Astrocyte (in vitro differentiated cells and primary cell): ENCODE measurements around the gene ZNF480. TPM values are rescaled to one million over a fixed set of nuclear protein-coding genes. Genes with fewer than 3 reads are reported as not detected.

Experiments
- DNase-seq: peaks from one replicate; pipeline ENCODE4 v3.0.0-alpha.2; 2010; ENCODE audit warnings: low read depth
- FAIRE-seq: peaks from 2 replicates; lab custom pipeline; 2011; peaks lifted over from hg19 to GRCh38; lab: Jason Lieb, UNC
- H2AFZ ChIP-seq: 2 replicates; pipeline ENCODE4 v1.6.0; 2012; ENCODE audit warnings: low read depth, low read length, inconsistent platforms
- H3K27ac ChIP-seq: 2 replicates; pipeline ENCODE4 v1.5.1; 2011; ENCODE audit warnings: low read depth, low read length, inconsistent platforms
- H3K27me3 ChIP-seq: 2 replicates; pipeline ENCODE4 v1.6.0; 2011; ENCODE audit warnings: low read length, inconsistent platforms; ENCODE audit not compliant: insufficient read depth
- H3K36me3 ChIP-seq: 2 replicates; pipeline ENCODE4 v1.5.1; 2011; ENCODE audit warnings: low read length, inconsistent platforms; ENCODE audit not compliant: insufficient read depth
- H3K4me1 ChIP-seq: 2 replicates; pipeline ENCODE4 v1.5.1; 2011; ENCODE audit warnings: low read length, inconsistent platforms; ENCODE audit not compliant: insufficient read depth
- H3K4me2 ChIP-seq: 2 replicates; pipeline ENCODE4 v1.6.0; 2012; ENCODE audit warnings: low read length, inconsistent platforms
- H3K4me3 ChIP-seq: 2 replicates; pipeline ENCODE4 v1.5.1; 2011; ENCODE audit warnings: low read depth, mild to moderate bottlenecking, low read length, inconsistent platforms; ENCODE audit not compliant: insufficient read depth
- H3K79me2 ChIP-seq: 2 replicates; pipeline ENCODE4 v1.6.0; 2012; ENCODE audit warnings: mild to moderate bottlenecking, low read length, inconsistent platforms; ENCODE audit not compliant: insufficient read depth
- H3K9ac ChIP-seq: 2 replicates; pipeline ENCODE4 v1.6.0; 2012; ENCODE audit warnings: mild to moderate bottlenecking, low read length, inconsistent platforms
- H3K9me3 ChIP-seq: 2 replicates; pipeline ENCODE4 v1.5.1; 2012; ENCODE audit warnings: low read depth, mild to moderate bottlenecking, low read length, inconsistent platforms; ENCODE audit not compliant: insufficient read depth
- H4K20me1 ChIP-seq: 2 replicates; pipeline ENCODE4 v1.6.0; 2012; ENCODE audit warnings: low read length, inconsistent platforms; ENCODE audit not compliant: insufficient read depth
- H3K27ac Mint-ChIP-seq: one replicate; pipeline ENCODE4 v1.8.0; 2021; ENCODE audit warnings: mild to moderate bottlenecking, mixed read lengths; ENCODE audit not compliant: unreplicated experiment
- H3K27me3 Mint-ChIP-seq: one replicate; pipeline ENCODE4 v1.8.0; 2021; ENCODE audit warnings: low read depth, mixed read lengths; ENCODE audit not compliant: unreplicated experiment
- H3K36me3 Mint-ChIP-seq: one replicate; pipeline ENCODE4 v1.8.0; 2021; ENCODE audit warnings: low read depth, mixed read lengths; ENCODE audit not compliant: unreplicated experiment
- H3K4me1 Mint-ChIP-seq: one replicate; pipeline ENCODE4 v1.8.0; 2021; ENCODE audit warnings: low read depth, mixed read lengths; ENCODE audit not compliant: unreplicated experiment
- H3K4me3 Mint-ChIP-seq: one replicate; pipeline ENCODE4 v1.8.0; 2021; ENCODE audit warnings: mild to moderate bottlenecking, moderate library complexity, mixed read lengths; ENCODE audit not compliant: unreplicated experiment
- H3K9me3 Mint-ChIP-seq: one replicate; pipeline ENCODE4 v1.8.0; 2021; ENCODE audit warnings: mild to moderate bottlenecking, mixed read lengths; ENCODE audit not compliant: unreplicated experiment
- EZH2 ChIP-seq: IDR thresholded peaks from 2 replicates; pipeline ENCODE4 v1.6.1; 2012; ENCODE audit warnings: mild to moderate bottlenecking, low read length, inconsistent platforms; ENCODE audit not compliant: insufficient read depth
- total RNA-seq: library from RNA; stranded (reverse); gene quantifications from 2 replicates; pipeline ENCODE4 v1.2.1, GENCODE V29; 2021
- TF ChIP-seq, protein P1 (sequence below): IDR thresholded peaks from 2 replicates; pipeline ENCODE4 v1.5.1; 2011; ENCODE audit warnings: low read depth, mild to moderate bottlenecking, inconsistent platforms, low read length, moderate library complexity; ENCODE audit not compliant: insufficient read depth

The ZNF480 gene
- total RNA-seq, 1 donor from 2014 or later: 12.6 TPM

DNA sequence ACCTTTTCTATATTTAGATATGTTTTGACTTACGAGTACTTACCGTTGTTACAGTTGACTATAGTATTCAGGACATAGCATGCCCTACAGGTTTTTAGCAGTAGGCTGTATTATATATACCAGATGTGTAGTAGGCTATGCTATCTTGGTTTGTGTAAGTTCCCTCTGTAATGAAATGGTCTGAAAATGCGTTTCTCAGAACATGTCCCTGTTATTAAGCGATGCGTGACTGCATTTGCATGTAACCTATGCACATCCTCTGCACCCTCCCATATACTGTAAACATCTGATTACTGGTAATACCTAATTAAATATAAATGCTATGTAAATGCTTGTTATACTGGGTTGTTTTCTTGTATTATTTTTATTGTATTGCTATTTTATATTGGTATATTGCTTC lies 21.0 kb upstream of the ZNF480 start:
- Mint-ChIP-seq H3K9me3 (peaks cover 12% of the 10 kb centered on the region), H3K27ac (no peak overlapping the region)

DNA sequence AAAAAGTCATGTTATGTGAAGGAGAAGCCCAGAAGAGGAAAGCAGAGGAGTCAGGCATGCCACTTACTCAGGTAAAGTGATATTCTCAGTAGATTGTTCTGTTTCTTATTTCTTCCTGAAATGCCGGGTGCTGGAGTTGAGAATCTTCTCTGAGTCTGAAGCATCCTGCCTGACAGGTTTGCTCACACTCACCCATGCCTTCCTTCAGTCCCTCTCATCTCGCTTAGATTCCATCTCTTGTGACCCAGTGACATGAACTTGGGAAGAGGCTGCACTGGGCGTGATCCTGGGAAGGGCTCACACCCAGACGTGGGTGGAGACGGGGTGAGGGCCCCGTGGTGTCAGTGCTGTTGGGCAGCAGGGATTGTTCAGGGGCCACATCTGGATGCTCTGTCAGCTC lies 19.5 kb upstream of the ZNF480 start:
- no peak for DNase-seq
- no peaks in the 10 kb centered on the region for H3K27me3 Mint-ChIP-seq
- H3K36me3 ChIP-seq: no peaks in the 10 kb centered on the region
- peaks cover 38% of the 10 kb centered on the region for H4K20me1 ChIP-seq
- H3K4me1 Mint-ChIP-seq: peaks cover 5% of the 10 kb centered on the region
- peaks cover 32% of the 10 kb centered on the region for H3K36me3 Mint-ChIP-seq
- H3K9me3 ChIP-seq: peaks cover 5% of the 10 kb centered on the region
- H2AFZ ChIP-seq: no peak overlapping the region
- no peak for TF ChIP-seq EZH2
- H3K9ac ChIP-seq: no peak overlapping the region
- no peak overlapping the region for H3K4me2 ChIP-seq
- H3K27ac ChIP-seq: no peak overlapping the region
- peaks cover 94% of the 10 kb centered on the region for H3K79me2 ChIP-seq
- H3K4me1 ChIP-seq: no peaks in the 10 kb centered on the region
- no peak overlapping the region for H3K4me3 Mint-ChIP-seq
- peaks cover 9% of the 10 kb centered on the region for H3K9me3 Mint-ChIP-seq
- H3K4me3 ChIP-seq: no peak overlapping the region
- no peaks in the 10 kb centered on the region for H3K27me3 ChIP-seq
- FAIRE-seq: no peak
- H3K27ac Mint-ChIP-seq: no peak overlapping the region

More for the DNA sequence above, 21.0 kb upstream of the ZNF480 start:
- FAIRE-seq (no peak), DNase-seq (no peak)
- no peak overlapping the region for H3K9ac ChIP-seq
- Mint-ChIP-seq H3K4me1 (peaks cover 11% of the 10 kb centered on the region), H3K4me3 (no peak overlapping the region), H3K27me3 (no peaks in the 10 kb centered on the region), H3K36me3 (peaks cover 31% of the 10 kb centered on the region)
- no peaks in the 10 kb centered on the region for H3K4me1 ChIP-seq
- TF ChIP-seq EZH2: no peak
- TF ChIP-seq, protein P1, sequence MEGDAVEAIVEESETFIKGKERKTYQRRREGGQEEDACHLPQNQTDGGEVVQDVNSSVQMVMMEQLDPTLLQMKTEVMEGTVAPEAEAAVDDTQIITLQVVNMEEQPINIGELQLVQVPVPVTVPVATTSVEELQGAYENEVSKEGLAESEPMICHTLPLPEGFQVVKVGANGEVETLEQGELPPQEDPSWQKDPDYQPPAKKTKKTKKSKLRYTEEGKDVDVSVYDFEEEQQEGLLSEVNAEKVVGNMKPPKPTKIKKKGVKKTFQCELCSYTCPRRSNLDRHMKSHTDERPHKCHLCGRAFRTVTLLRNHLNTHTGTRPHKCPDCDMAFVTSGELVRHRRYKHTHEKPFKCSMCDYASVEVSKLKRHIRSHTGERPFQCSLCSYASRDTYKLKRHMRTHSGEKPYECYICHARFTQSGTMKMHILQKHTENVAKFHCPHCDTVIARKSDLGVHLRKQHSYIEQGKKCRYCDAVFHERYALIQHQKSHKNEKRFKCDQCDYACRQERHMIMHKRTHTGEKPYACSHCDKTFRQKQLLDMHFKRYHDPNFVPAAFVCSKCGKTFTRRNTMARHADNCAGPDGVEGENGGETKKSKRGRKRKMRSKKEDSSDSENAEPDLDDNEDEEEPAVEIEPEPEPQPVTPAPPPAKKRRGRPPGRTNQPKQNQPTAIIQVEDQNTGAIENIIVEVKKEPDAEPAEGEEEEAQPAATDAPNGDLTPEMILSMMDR: no peak
- H3K79me2 ChIP-seq: peaks cover 97% of the 10 kb centered on the region
- H3K27me3 ChIP-seq: no peaks in the 10 kb centered on the region
- H3K4me3 ChIP-seq: no peak overlapping the region
- no peak overlapping the region for H2AFZ ChIP-seq
- no peak overlapping the region for H3K4me2 ChIP-seq
- H3K36me3 ChIP-seq: no peaks in the 10 kb centered on the region
- no peak overlapping the region for H3K27ac ChIP-seq
- H4K20me1 ChIP-seq: peaks cover 37% of the 10 kb centered on the region
- H3K9me3 ChIP-seq: peaks cover 5% of the 10 kb centered on the region

DNA sequence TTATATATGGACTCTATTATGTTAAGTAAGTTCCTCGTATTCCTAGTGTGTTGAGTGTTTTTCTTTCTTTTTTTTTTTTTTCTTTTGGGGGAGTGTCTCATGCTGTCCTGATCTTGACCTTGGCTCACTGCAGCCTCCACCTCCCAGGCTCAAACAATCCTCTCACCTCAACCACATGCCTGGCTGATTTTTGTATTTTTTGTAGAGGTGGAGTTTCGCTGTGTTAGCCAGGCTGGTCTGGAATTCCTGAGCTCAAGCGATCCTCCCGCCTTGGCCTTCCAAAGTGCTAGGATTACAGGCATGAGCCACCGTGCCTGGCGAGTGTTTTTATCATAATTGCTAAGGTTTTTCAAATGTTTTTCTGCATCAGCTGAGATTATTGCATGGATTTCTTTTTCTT lies 10.7 kb upstream of the ZNF480 start:
- FAIRE-seq: no peak
- TF ChIP-seq, protein P1: no peak
- TF ChIP-seq EZH2: no peak
- no peaks in the 10 kb centered on the region for H3K4me1 Mint-ChIP-seq
- peaks cover 48% of the 10 kb centered on the region for H3K36me3 Mint-ChIP-seq
- no peak overlapping the region for H3K27ac Mint-ChIP-seq
- Histone ChIP-seq H3K36me3 (peaks cover 32% of the 10 kb centered on the region), H3K9me3 (peaks cover 4% of the 10 kb centered on the region), H3K4me1 (no peaks in the 10 kb centered on the region), H3K79me2 (peaks cover 10% of the 10 kb centered on the region), H3K9ac (no peak overlapping the region), H3K27me3 (no peaks in the 10 kb centered on the region), H4K20me1 (peaks cover 8% of the 10 kb centered on the region), H3K4me2 (no peak overlapping the region), H3K27ac (no peak overlapping the region), H2AFZ (no peak overlapping the region), H3K4me3 (no peak overlapping the region)
- DNase-seq: no peak
- peaks cover 10% of the 10 kb centered on the region for H3K9me3 Mint-ChIP-seq
- no peaks in the 10 kb centered on the region for H3K27me3 Mint-ChIP-seq
- H3K4me3 Mint-ChIP-seq: no peak overlapping the region
